Measurements from ENCODE around the gene NKAIN2.

NKAIN2 gene

GRCh38 chr6:124026694-124027093, 223.0 kb downstream of the NKAIN2 start:
- CTCF ChIA-PET, result no interaction called here

More at GRCh38 chr6:124026694-124027093, 223.0 kb downstream of the NKAIN2 start:
- POLR2A ChIA-PET, result no interaction called here
- H3K9me3 ChIP-seq (ENCODE audit: control insufficient read depth, insufficient read depth, low read depth, low read length), result no peaks in the 10 kb centered on the region
- TF ChIP-seq HOXA7 (CRISPR knock-in tag; IDR thresholded peaks at IDR 0.05; ENCODE audit: borderline replicate concordance), result no peak
- TF ChIP-seq ZNF274 (IDR thresholded peaks at IDR 0.05; ENCODE audit: low read length), result no peak
- no peak for TF ChIP-seq ZNF274 (tag by site-specific recombination; IDR thresholded peaks at IDR 0.05; ENCODE audit: borderline replicate concordance)
- no peak for TF ChIP-seq ZNF488 (tag by site-specific recombination; IDR thresholded peaks at IDR 0.05)
- no peak for TF ChIP-seq PBX3 (CRISPR knock-in tag; IDR thresholded peaks at IDR 0.05)
- no peak for TF ChIP-seq ZNF549 (tag by site-specific recombination; IDR thresholded peaks at IDR 0.05)
- TF ChIP-seq SALL2 (tag by site-specific recombination; IDR thresholded peaks at IDR 0.05; ENCODE audit: borderline replicate concordance), result no peak
- TF ChIP-seq ZNF335 (tag by site-specific recombination; conservative IDR thresholded peaks at IDR 0.05), result no peak
- TF ChIP-seq SP7 (tag by site-specific recombination; IDR thresholded peaks at IDR 0.05), result no peak
- TF ChIP-seq GLIS2 (tag by site-specific recombination; IDR thresholded peaks at IDR 0.05), result no peak
- TF ChIP-seq ZNF830 (tag by site-specific recombination; IDR thresholded peaks at IDR 0.05; ENCODE audit: low read depth), result no peak
- TF ChIP-seq ZNF521 (tag by site-specific recombination; IDR thresholded peaks at IDR 0.05), result no peak
- no peak for TF ChIP-seq OSR2 (tag by site-specific recombination; IDR thresholded peaks at IDR 0.05)
- TF ChIP-seq ZNF473 (tag by site-specific recombination; IDR thresholded peaks at IDR 0.05), result no peak
- TF ChIP-seq ZNF132 (tag by site-specific recombination; IDR thresholded peaks at IDR 0.05; ENCODE audit: borderline replicate concordance), result no peak
- no peak for TF ChIP-seq ELK4 (IDR thresholded peaks at IDR 0.05; ENCODE audit: borderline replicate concordance, low read depth, low read length)
- TF ChIP-seq ZNF555 (tag by site-specific recombination; conservative IDR thresholded peaks at IDR 0.05), result no peak
- no peak for TF ChIP-seq ZNF394 (tag by site-specific recombination; IDR thresholded peaks at IDR 0.05; ENCODE audit: borderline replicate concordance)
- no peak for TF ChIP-seq ZNF266 (tag by site-specific recombination; IDR thresholded peaks at IDR 0.05; ENCODE audit: low read depth)
- no peak for TF ChIP-seq ZNF518A (tag by site-specific recombination; conservative IDR thresholded peaks at IDR 0.05; ENCODE audit: low read depth)
- no peak overlapping the region for H3K27ac ChIP-seq (ENCODE audit: extremely low read depth, low read depth, low read length)
- no peaks in the 10 kb centered on the region for H3K36me3 ChIP-seq (ENCODE audit: control insufficient read depth in 2 of 2, insufficient read depth in 1 of 2, low read length in 2 of 2)
- no peaks in the 10 kb centered on the region; the same call in 1 of the 2 replicates for H3K4me1 ChIP-seq (ENCODE audit: control insufficient read depth, insufficient read depth, low read length)
- H3K4me3 ChIP-seq (ENCODE audit: low read depth, low read length), result no peak overlapping the region
